GM21423 (cell line): ENCODE data around the gene GHRHR.

Source experiments
- ATAC-seq: cut with Tn5 transposase; IDR thresholded peaks from one replicate; pipeline ENCODE4 v1.9.1; 2021; ENCODE audit warnings: mild to moderate bottlenecking, moderate library complexity; ENCODE audit not compliant: unreplicated experiment

Gene GHRHR

GRCh38 chr7:31002256-31002655 lies 38.5 kb downstream of the GHRHR start:
- ATAC-seq, result no peak

- ATAC-seq, result no peak
Measured at GRCh38 chr7:31003097-31003496, 39.3 kb downstream of the GHRHR start.

- ATAC-seq, result no peak
Measured at GRCh38 chr7:31003721-31004120, 40.0 kb downstream of the GHRHR start.

- no peak for ATAC-seq
Measured at GRCh38 chr7:31004393-31004792, 40.6 kb downstream of the GHRHR start.

GRCh38 chr7:31006857-31007256 lies 43.1 kb downstream of the GHRHR start:
- no peak for ATAC-seq

GRCh38 chr7:31007634-31008033 lies 43.9 kb downstream of the GHRHR start:
- ATAC-seq, result no peak

- ATAC-seq, result no peak
Measured at GRCh38 chr7:31014826-31015225, 51.1 kb downstream of the GHRHR start.

GRCh38 chr7:31017032-31017675 lies 53.4 kb downstream of the GHRHR start:
- no peak for ATAC-seq

GRCh38 chr7:31017721-31018120 lies 54.0 kb downstream of the GHRHR start:
- ATAC-seq, result no peak

GRCh38 chr7:31019509-31019908 lies 55.8 kb downstream of the GHRHR start:
- ATAC-seq, result no peak

- ATAC-seq, result no peak
Measured at GRCh38 chr7:31020161-31020560, 56.4 kb downstream of the GHRHR start.

- no peak for ATAC-seq
Measured at GRCh38 chr7:31020652-31021051, 56.9 kb downstream of the GHRHR start.

GRCh38 chr7:31022117-31022516 lies 58.4 kb downstream of the GHRHR start:
- ATAC-seq, result no peak

- no peak for ATAC-seq
Measured at GRCh38 chr7:31022726-31023125, 59.0 kb downstream of the GHRHR start.

- ATAC-seq, result no peak
Measured at GRCh38 chr7:31023877-31024276, 60.1 kb downstream of the GHRHR start.

- ATAC-seq, result peak; percentile 57
Measured at GRCh38 chr7:31027161-31027965, 63.6 kb downstream of the GHRHR start.

- ATAC-seq, result no peak
Measured at GRCh38 chr7:31028006-31028405, 64.3 kb downstream of the GHRHR start.

GRCh38 chr7:31028417-31028992 lies 64.8 kb downstream of the GHRHR start:
- ATAC-seq, result no peak
